Keratinocyte (primary cell): ENCODE measurements around the gene RPP38. TPM values are rescaled to one million over a fixed set of nuclear protein-coding genes. Genes with fewer than 3 reads are reported as not detected.

ENCODE experiments used
- DNase-seq: peaks from one replicate; pipeline ENCODE4 v3.0.0-alpha.2; 2011; ENCODE audit warnings: low read depth, missing footprints, low spot score
- FAIRE-seq: peaks from 2 replicates; lab custom pipeline; 2011; peaks lifted over from hg19 to GRCh38; lab: Jason Lieb, UNC
- H2AFZ ChIP-seq: 2 replicates; pipeline ENCODE4 v1.6.0; 2012; ENCODE audit warnings: low read length, control low read depth, inconsistent platforms; ENCODE audit not compliant: control insufficient read depth
- H3K27ac ChIP-seq: 2 replicates; pipeline ENCODE4 v1.5.1; 2011; ENCODE audit warnings: low read length; ENCODE audit not compliant: control insufficient read depth, insufficient read depth
- H3K27me3 ChIP-seq: 3 replicates; pipeline ENCODE4 v1.6.0; 2011; ENCODE audit warnings: low read length; ENCODE audit not compliant: control insufficient read depth, insufficient read depth; ENCODE audit errors: extremely low read depth
- H3K36me3 ChIP-seq, 2 experiments: 2 replicates in 1 of 2; 3 replicates in 1 of 2; pipeline ENCODE4 v1.5.1; 2011; ENCODE audit warnings: low read length in 2 of 2, mild to moderate bottlenecking in 1 of 2; ENCODE audit not compliant: control insufficient read depth in 2 of 2, insufficient read depth in 2 of 2; ENCODE audit errors: extremely low read depth in 1 of 2
- H3K4me1 ChIP-seq: 3 replicates; pipeline ENCODE4 v1.5.1; 2011; ENCODE audit warnings: low read length; ENCODE audit not compliant: control insufficient read depth, insufficient read depth; ENCODE audit errors: extremely low read depth
- H3K4me2 ChIP-seq: 3 replicates; pipeline ENCODE4 v1.6.0; 2011; ENCODE audit warnings: low read depth, low read length; ENCODE audit not compliant: control insufficient read depth, insufficient read depth; ENCODE audit errors: extremely low read depth
- H3K4me3 ChIP-seq, 3 experiments: fragments of 200-600 bp in 1 of 3; sonication (generic) in 1 of 3; 2 replicates in 2 of 3; 3 replicates in 1 of 3; pipeline ENCODE4 v1.5.1; 2011 to 2016; ENCODE audit warnings: low read length in 3 of 3, mild to moderate bottlenecking in 3 of 3, control low read depth in 2 of 3, inconsistent platforms in 1 of 3, low read depth in 1 of 3, mixed read lengths in 1 of 3, mixed run types in 1 of 3, moderate library complexity in 1 of 3; ENCODE audit not compliant: control insufficient read depth in 2 of 3, insufficient read depth in 2 of 3; ENCODE audit errors: extremely low read depth in 1 of 3
- H3K79me2 ChIP-seq: 2 replicates; pipeline ENCODE4 v1.6.0; 2012; ENCODE audit warnings: low read length; ENCODE audit not compliant: control insufficient read depth, insufficient read depth
- H3K9ac ChIP-seq: 3 replicates; pipeline ENCODE4 v1.6.0; 2011; ENCODE audit warnings: low read length; ENCODE audit not compliant: control insufficient read depth, insufficient read depth; ENCODE audit errors: extremely low read depth
- H3K9me1 ChIP-seq: 3 replicates; pipeline ENCODE4 v1.6.0; 2011; ENCODE audit warnings: low read length; ENCODE audit not compliant: control insufficient read depth, insufficient read depth; ENCODE audit errors: extremely low read depth
- H3K9me3 ChIP-seq: 2 replicates; pipeline ENCODE4 v1.5.1; 2012; ENCODE audit warnings: low read depth, low read length; ENCODE audit not compliant: control insufficient read depth
- H4K20me1 ChIP-seq: 3 replicates; pipeline ENCODE4 v1.6.0; 2011; ENCODE audit warnings: low read length; ENCODE audit not compliant: control insufficient read depth, insufficient read depth; ENCODE audit errors: extremely low read depth
- EZH2 ChIP-seq: IDR thresholded peaks from one replicate; pipeline ENCODE4 v1.6.1; 2012; ENCODE audit warnings: inconsistent platforms, mild to moderate bottlenecking, low read length, moderate library complexity
- dilution Hi-C: fragments of 300-500 bp; cut with MboI; formaldehyde crosslinking; loops from one replicate; pipeline ENCODE4 v1.7.0; 2020; ENCODE audit warnings: low sequenced_read_pairs; ENCODE audit not compliant: extremely low pct_ligation_motif_present
- polyA plus RNA-seq, 5 experiments: library from polyadenylated mRNA; depleted of rRNA in 3 of 5; stranded (reverse) in 3 of 5; stranded (forward) in 1 of 5; unstranded in 1 of 5; fragments of >200 nt; gene quantifications; 1 replicate in 1 of 5; 2 replicates in 3 of 5; 3 replicates in 1 of 5; pipeline versions ENCODE4 v1.2.1 to v1.2.3, GENCODE V29; 2011 to 2012; ENCODE audit warnings: missing spikeins in 2 of 5, low read depth in 1 of 5, low replicate concordance in 1 of 5
- TF ChIP-seq, protein P1 (sequence below), 3 experiments: IDR thresholded peaks in 1 of 3; conservative IDR thresholded peaks in 1 of 3; optimal IDR thresholded peaks in 1 of 3; 2 replicates in 2 of 3; 3 replicates in 1 of 3; pipeline versions ENCODE3 to v1.5.1; 2011; ENCODE audit warnings: low read length in 3 of 3, mild to moderate bottlenecking in 3 of 3, moderate library complexity in 2 of 3, control low read depth in 1 of 3, inconsistent platforms in 1 of 3; ENCODE audit not compliant: insufficient read depth in 2 of 3; ENCODE audit errors: extremely low read depth in 1 of 3

RPP38 gene
- polyA plus RNA-seq, 1 donor (not counting 4 experiments of a cell fraction or from before 2014, with no cell fraction given): 32.4 TPM

DNA sequence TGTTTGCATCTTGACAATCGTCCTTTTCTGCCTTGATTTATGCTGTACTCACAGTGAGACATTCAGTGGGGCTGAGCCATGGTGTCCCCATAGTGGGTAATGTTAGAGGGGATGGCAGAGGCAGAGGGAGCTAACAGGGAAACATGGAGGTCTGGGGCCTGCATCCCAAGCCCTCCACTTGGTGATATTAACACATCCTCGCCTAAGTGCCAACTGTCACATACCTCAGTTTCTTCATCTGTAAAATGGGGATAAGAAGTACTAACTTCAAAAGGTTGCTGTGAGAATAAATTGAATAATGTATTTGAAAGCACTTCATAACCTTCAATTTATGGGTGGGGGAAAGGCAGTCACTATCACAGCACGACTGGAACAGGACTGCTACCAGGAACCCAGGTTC lies 27.8 kb downstream of the RPP38 start:
- no peak overlapping the region for H3K4me3 ChIP-seq
- H3K4me1 ChIP-seq: peaks cover 24% of the 10 kb centered on the region
- no peaks in the 10 kb centered on the region for H3K9me1 ChIP-seq
- no peak overlapping the region for H2AFZ ChIP-seq
- FAIRE-seq: no peak
- H3K27me3 ChIP-seq: no peaks in the 10 kb centered on the region
- H3K27ac ChIP-seq: no peak overlapping the region
- TF ChIP-seq, protein P1, sequence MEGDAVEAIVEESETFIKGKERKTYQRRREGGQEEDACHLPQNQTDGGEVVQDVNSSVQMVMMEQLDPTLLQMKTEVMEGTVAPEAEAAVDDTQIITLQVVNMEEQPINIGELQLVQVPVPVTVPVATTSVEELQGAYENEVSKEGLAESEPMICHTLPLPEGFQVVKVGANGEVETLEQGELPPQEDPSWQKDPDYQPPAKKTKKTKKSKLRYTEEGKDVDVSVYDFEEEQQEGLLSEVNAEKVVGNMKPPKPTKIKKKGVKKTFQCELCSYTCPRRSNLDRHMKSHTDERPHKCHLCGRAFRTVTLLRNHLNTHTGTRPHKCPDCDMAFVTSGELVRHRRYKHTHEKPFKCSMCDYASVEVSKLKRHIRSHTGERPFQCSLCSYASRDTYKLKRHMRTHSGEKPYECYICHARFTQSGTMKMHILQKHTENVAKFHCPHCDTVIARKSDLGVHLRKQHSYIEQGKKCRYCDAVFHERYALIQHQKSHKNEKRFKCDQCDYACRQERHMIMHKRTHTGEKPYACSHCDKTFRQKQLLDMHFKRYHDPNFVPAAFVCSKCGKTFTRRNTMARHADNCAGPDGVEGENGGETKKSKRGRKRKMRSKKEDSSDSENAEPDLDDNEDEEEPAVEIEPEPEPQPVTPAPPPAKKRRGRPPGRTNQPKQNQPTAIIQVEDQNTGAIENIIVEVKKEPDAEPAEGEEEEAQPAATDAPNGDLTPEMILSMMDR (optimal IDR thresholded peaks at IDR 0.05 in 1 of 3, IDR thresholded peaks at IDR 0.05 in 1 of 3, conservative IDR thresholded peaks at IDR 0.05 in 1 of 3; ENCODE audit: extremely low read depth in 1 of 3, insufficient read depth in 2 of 3, low read length in 3 of 3): no peak
- TF ChIP-seq EZH2: no peak
- dilution Hi-C loops: no loop called here
- no peaks in the 10 kb centered on the region for H3K9me3 ChIP-seq
- H3K36me3 ChIP-seq: peaks cover 5 to 7% of the 10 kb centered on the region in 2 experiments
- no peak for DNase-seq
- H3K9ac ChIP-seq: no peak overlapping the region
- H3K4me2 ChIP-seq: no peak overlapping the region
- no peaks in the 10 kb centered on the region for H4K20me1 ChIP-seq
- H3K79me2 ChIP-seq: no peaks in the 10 kb centered on the region

DNA sequence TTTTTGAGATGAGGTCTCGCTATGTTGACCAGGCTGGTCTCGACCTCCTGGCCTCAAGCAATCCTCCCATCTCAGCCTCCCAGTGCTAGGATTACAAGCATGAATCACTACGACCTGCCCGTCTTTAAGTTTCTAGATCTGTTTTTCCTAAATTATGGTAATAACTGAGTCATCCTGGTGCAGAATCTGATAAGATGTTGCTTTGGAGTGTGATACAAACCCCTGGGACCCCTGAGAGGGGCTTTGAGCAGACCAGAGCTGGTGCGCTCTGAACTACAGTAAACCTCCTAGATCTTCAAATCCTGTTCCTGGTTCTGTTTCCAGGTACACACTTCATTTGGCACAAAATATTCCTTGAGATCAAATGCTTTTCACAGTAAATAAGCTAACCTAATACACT lies 34.2 kb downstream of the RPP38 start:
- Histone ChIP-seq H3K9me1 (no peaks in the 10 kb centered on the region), H4K20me1 (no peaks in the 10 kb centered on the region), H2AFZ (no peak overlapping the region), H3K79me2 (no peaks in the 10 kb centered on the region), H3K9me3 (no peaks in the 10 kb centered on the region), H3K9ac (no peak overlapping the region), H3K27ac (no peak overlapping the region), H3K27me3 (no peaks in the 10 kb centered on the region), H3K4me3 (no peak overlapping the region), H3K36me3 (peaks cover 8 to 23% of the 10 kb centered on the region in 2 experiments), H3K4me2 (no peak overlapping the region), H3K4me1 (no peaks in the 10 kb centered on the region)
- dilution Hi-C loops: no loop called here
- FAIRE-seq (no peak), DNase-seq (no peak)
- TF ChIP-seq, protein P1 (optimal IDR thresholded peaks at IDR 0.05 in 1 of 3, IDR thresholded peaks at IDR 0.05 in 1 of 3, conservative IDR thresholded peaks at IDR 0.05 in 1 of 3; ENCODE audit: extremely low read depth in 1 of 3, insufficient read depth in 2 of 3, low read length in 3 of 3): no peak
- no peak for TF ChIP-seq EZH2
